Esophagus muscularis mucosa (tissue), 2 donors: ENCODE results near the gene GADL1.

ENCODE experiments used
- POLR2A ChIP-seq: fragments of 450-650 bp; IDR thresholded peaks from one replicate; pipeline ENCODE4 v1.6.1; 2017; ENCODE audit warnings: antibody characterized with exemption, moderate library complexity, mild to moderate bottlenecking, low read depth
- POLR2AphosphoS5 ChIP-seq, 2 donors: sonication (generic); formaldehyde crosslinking; IDR thresholded peaks; one replicate each; pipeline ENCODE4 v1.6.1; 2017; ENCODE audit warnings: antibody characterized with exemption in 2 of 2

DNA sequence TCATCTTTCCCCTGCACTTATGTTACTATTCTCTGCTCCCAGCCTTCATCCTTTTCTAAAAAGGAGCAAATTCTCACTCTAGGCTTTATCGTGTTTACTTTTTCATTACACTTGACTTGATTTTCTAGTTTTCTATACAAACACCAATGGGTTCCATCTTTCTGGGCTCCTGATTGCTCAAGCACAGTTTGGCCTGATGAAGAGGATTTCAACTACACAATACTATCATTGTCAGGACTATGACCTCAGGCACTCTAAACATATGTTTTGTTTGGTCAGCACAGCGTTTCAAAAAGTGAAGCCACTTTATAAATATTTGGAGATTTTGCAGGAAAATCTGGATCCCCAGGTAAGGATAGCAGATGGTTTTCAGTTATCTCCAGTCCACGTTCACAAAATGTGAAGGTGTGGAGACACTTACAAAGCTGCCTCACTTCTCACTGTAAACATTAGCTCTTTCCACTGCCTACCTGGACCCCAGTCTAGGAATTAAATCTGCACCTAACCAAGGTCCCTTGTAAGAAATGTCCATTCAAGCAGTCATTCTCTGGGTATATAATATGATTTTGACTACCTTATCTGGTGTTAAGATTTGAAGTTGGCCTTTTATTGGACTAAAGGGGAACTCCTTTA, 201.8 kb downstream of the GADL1 start:
- no peak for TF ChIP-seq POLR2AphosphoS5 (IDR thresholded peaks at IDR 0.05)
- no peak for TF ChIP-seq POLR2A
